Adrenal gland (tissue), 12 donors: ENCODE measurements around the gene COBLL1. TPM values are rescaled to one million over a fixed set of nuclear protein-coding genes. Genes with fewer than 3 reads are reported as not detected.

Experiments
- DNase-seq, 7 donors: peaks; one replicate each; pipeline ENCODE4 v3.0.0-alpha.2; 2019 to 2020
- H3K27ac ChIP-seq, 5 donors: fragments of 200-600 bp; sonication (generic) in 4 of 5; 1 replicate in 3 of 5; 2 replicates in 2 of 5; pipeline versions ENCODE4 v1.5.1 to v1.8.0; 2016 to 2020; ENCODE audit warnings: mild to moderate bottlenecking in 1 of 5
- H3K27me3 ChIP-seq: fragments of 200-600 bp; 2 replicates; pipeline ENCODE4 v1.8.0; 2021
- H3K36me3 ChIP-seq, 2 donors: fragments of 200-600 bp; replicated peaks in 1 of 2; 1 replicate in 1 of 2; 2 replicates in 1 of 2; pipeline versions ENCODE4 v1.5.1 to v1.8.0; 2018 to 2022
- H3K4me1 ChIP-seq, 2 donors: fragments of 200-600 bp; replicated peaks in 1 of 2; 1 replicate in 1 of 2; 2 replicates in 1 of 2; pipeline versions ENCODE4 v1.5.1 to v1.8.0; 2018 to 2021
- H3K4me3 ChIP-seq, 4 donors: fragments of 200-600 bp; sonication (generic) in 3 of 4; one replicate each; pipeline ENCODE4 v1.5.1; 2016 to 2018
- H3K9me3 ChIP-seq, 3 donors: fragments of 200-600 bp; sonication (generic) in 1 of 3; replicated peaks in 1 of 3; 1 replicate in 2 of 3; 2 replicates in 1 of 3; pipeline versions ENCODE4 v1.5.1 to v1.8.0; 2016 to 2021
- POLR2A ChIP-seq, 2 donors: fragments of 450-650 bp; IDR thresholded peaks; one replicate each; pipeline ENCODE4 v1.6.1; 2017; ENCODE audit warnings: antibody characterized with exemption in 2 of 2, mild to moderate bottlenecking in 2 of 2, moderate library complexity in 1 of 2
- WGBS, 4 donors: extraction: QIAGEN DNeasy Blood & Tissue Kit in 2 of 4; methylation state at CpG; one replicate each; pipeline versions ENCODE4 v1.1.5 to v1.1.7; 2013 to 2017; 5-methylcytosine and 5-hydroxymethylcytosine counted together
- intact Hi-C, 2 donors: fragments of 100-400 bp; cut with DNase I; formaldehyde crosslinking; loops; one replicate each; pipeline versions ENCODE4 v1.14.1 to v1.15.0; 2022 to 2023
- polyA plus RNA-seq, 3 donors: library from polyadenylated mRNA; stranded (reverse); fragments of 200-250 nt in 2 of 3; fragments of 350-450 nt in 1 of 3; fragmentation: Illumina TruSeq in 1 of 3; extraction: RNeasy Lipid Tissue Mini Kit (QIAGEN cat#74804) in 1 of 3; gene quantifications; one replicate each; pipeline ENCODE4 v1.2.3, GENCODE V29; 2013 to 2014
- total RNA-seq, 9 donors: library from RNA; depleted of rRNA in 4 of 9; stranded (reverse); fragments of >200 nt in 4 of 9; fragments of 120-200 nt in 1 of 9; fragmentation: NEBNext Ultra II Directional in 1 of 9; extraction: Animal tissue kit (Norgen Biotek cat#: 25700) in 1 of 9; gene quantifications; one replicate each; pipeline versions ENCODE4 v1.1.0 to v1.2.4, GENCODE V29; 2013 to 2023
- TF ChIP-seq, protein P1 (sequence below), 6 experiments: fragments of 450-650 bp in 4 of 6; fragments of 200-600 bp in 2 of 6; sonication (generic) in 1 of 6; IDR thresholded peaks; 1 replicate in 5 of 6; 2 replicates in 1 of 6; pipeline versions ENCODE4 v1.5.1 to v1.8.0; 2016 to 2021; ENCODE audit warnings: antibody characterized with exemption in 6 of 6, mild to moderate bottlenecking in 2 of 6, moderate library complexity in 1 of 6
- donor health status: healthy with polysubstance abuse.
- donor health status: Bipolar disorder and iron deficiency.
- donor health status: DM: yes; HTN: yes; CAD: no.
- donor health status: DM: no; HTN: no; CAD: no.
- donor health status: DM: no; HTN: no; CAD: no.
- donor health status: DM: yes; HTN: yes; CAD: no.

Gene COBLL1
- total and polyA plus RNA-seq, 12 donors = 25.8 to 365 (median 212) TPM

DNA sequence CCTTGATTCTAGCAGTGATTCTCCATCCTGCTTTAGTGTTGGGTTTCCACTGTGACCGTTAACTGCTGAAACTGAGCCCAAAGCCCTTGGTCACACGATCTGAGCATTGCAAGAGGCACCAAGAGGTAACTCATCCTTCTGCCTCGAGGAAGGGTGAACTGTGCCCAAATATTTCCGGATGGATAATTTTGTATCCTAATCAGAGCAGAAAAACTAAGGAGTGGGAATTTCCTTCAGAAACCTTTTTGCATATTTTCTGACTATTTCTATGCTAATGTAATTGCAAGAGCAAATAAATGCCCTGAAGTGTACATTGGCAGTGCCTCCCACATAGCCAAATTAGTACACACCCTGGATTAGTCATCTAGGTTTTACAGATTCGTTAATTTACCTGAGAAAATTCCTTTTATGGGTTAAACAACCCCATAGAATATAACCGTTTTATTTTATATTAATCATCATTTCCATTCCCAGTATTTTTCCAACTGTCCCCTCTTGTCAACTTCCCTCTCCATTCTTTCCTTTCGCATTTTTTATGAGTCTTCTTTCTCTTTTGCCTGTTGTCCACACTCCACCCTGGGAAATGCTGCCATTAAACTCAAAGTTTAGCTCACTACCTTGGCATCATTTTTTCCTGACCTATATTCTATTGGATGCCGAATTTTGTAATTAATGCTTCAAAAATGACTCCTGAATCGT lies 31.7 kb upstream of the COBLL1 start:
- H3K27ac ChIP-seq = no peak overlapping the region
- no peak for DNase-seq
- H3K36me3 ChIP-seq = no peaks in the 10 kb centered on the region
- intact Hi-C loops = no loop called here
- no peak overlapping the region for H3K4me3 ChIP-seq
- no peaks in the 10 kb centered on the region for H3K9me3 ChIP-seq
- WGBS, 4 donors = 81 to 89% (median 88%) methylated on average over 9 of the region's 9 CpGs
- peaks cover 0 to 7% of the 10 kb centered on the region in 2 donors for H3K4me1 ChIP-seq
- no peak for TF ChIP-seq POLR2A (IDR thresholded peaks at IDR 0.05)
- TF ChIP-seq, protein P1, sequence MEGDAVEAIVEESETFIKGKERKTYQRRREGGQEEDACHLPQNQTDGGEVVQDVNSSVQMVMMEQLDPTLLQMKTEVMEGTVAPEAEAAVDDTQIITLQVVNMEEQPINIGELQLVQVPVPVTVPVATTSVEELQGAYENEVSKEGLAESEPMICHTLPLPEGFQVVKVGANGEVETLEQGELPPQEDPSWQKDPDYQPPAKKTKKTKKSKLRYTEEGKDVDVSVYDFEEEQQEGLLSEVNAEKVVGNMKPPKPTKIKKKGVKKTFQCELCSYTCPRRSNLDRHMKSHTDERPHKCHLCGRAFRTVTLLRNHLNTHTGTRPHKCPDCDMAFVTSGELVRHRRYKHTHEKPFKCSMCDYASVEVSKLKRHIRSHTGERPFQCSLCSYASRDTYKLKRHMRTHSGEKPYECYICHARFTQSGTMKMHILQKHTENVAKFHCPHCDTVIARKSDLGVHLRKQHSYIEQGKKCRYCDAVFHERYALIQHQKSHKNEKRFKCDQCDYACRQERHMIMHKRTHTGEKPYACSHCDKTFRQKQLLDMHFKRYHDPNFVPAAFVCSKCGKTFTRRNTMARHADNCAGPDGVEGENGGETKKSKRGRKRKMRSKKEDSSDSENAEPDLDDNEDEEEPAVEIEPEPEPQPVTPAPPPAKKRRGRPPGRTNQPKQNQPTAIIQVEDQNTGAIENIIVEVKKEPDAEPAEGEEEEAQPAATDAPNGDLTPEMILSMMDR (IDR thresholded peaks at IDR 0.05) = no peak
- no peaks in the 10 kb centered on the region for H3K27me3 ChIP-seq

DNA sequence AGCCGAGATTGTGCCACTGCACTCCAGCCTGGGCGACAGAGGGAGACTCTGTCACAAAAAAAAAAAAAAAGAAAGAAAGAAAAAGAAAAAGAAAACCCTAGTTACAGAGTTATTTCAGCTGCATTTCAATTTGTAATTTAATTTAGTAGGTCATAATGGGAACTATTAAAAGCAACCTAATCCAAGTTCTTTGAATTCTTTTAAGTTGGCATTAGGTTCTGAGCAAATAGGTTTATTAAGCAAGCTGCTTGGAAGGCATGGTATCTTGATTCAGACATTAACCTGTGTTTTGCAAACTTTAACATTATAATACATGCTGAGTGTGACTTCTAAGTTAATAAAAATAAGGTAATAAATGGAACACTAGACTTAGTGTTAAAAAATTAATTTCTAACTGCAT lies 29.8 kb upstream of the COBLL1 start:
- no peak overlapping the region for H3K27ac ChIP-seq
- TF ChIP-seq, protein P1 (IDR thresholded peaks at IDR 0.05) = no peak
- TF ChIP-seq POLR2A (IDR thresholded peaks at IDR 0.05) = no peak
- intact Hi-C loops = no loop called here

DNA sequence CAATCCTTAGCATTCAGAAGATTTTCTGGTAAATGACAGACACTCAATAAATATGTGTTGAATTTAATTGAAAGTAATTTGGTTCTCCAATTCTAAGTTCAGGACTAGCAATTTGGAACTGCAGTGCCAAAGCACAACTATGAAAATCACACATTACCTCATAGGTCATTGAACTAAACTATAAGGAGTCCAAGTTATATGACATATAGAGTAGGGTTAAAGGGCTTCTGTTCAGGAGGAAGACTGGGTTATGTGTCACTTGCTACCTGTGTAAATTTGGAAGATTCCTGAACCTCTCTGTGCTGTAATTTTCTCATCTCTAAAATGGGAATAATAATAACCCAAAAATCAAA lies 27.8 kb upstream of the COBLL1 start:
- no peaks in the 10 kb centered on the region for H3K36me3 ChIP-seq
- no peak for DNase-seq
- no peaks in the 10 kb centered on the region for H3K4me1 ChIP-seq
- H3K4me3 ChIP-seq = no peak overlapping the region
- no peaks in the 10 kb centered on the region for H3K27me3 ChIP-seq
- TF ChIP-seq, protein P1 (IDR thresholded peaks at IDR 0.05) = no peak
- no peak for TF ChIP-seq POLR2A (IDR thresholded peaks at IDR 0.05)
- H3K9me3 ChIP-seq = no peaks in the 10 kb centered on the region
- intact Hi-C loops = no loop called here
- no peak overlapping the region for H3K27ac ChIP-seq

More for the DNA sequence above, 29.8 kb upstream of the COBLL1 start:
- no peaks in the 10 kb centered on the region for H3K36me3 ChIP-seq
- H3K4me1 ChIP-seq = peaks cover 0 to 3% of the 10 kb centered on the region in 2 donors
- no peak overlapping the region for H3K4me3 ChIP-seq
- H3K27me3 ChIP-seq = no peaks in the 10 kb centered on the region
- 47 to 84% (median 54%) methylated on average over 2 of the region's 2 CpGs for WGBS, 4 donors
- DNase-seq = no peak
- H3K9me3 ChIP-seq = no peaks in the 10 kb centered on the region

DNA sequence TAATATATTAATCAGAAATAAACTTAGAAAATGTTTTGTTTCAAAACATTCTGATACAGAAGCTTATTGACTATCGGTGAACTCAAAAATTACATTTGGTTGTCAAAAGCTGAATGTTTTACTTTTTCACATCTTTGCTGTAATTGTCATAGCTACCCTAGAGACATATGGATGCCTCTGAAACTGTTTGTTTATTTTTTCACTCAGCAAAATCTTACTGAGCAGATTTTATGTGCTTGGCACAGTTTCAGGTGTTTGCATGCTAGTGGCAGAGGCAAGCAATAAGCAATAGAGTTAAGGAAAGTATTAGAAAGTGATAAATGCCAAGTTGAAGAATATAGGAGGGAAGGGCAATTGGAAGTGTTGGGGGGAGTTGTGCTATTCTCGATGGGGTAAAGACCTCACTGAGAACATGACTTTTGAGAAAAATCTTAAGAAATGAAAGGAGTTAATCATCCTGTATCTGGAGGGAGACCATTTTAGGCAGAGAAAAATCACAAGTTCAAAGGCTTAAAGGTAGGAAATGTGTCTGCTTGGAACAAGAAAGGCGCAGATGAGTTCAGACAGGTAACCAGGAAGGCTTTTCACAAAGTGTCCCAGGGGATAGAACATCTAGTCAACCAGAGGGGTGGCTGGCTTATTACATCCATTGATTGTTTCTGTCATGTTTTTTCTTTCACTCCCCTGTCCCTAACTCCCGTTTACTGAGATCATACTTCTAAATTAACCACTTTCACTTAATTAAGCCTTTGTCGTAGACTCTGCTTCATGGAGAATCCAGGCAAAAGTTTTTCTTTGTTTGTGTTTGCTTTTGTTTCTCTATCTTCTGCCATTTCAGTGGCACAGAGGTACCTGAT lies 27.2 kb upstream of the COBLL1 start:
- H3K36me3 ChIP-seq = no peaks in the 10 kb centered on the region
- intact Hi-C loops = no loop called here
- H3K4me3 ChIP-seq = no peak overlapping the region
- WGBS, 4 donors = 83 to 89% (median 86%) methylated on average over 5 of the region's 5 CpGs
- H3K4me1 ChIP-seq = no peaks in the 10 kb centered on the region
- peak overlapping the region in 1 of 5 donors; percentile 20 for H3K27ac ChIP-seq
- no peak for DNase-seq
- no peaks in the 10 kb centered on the region for H3K27me3 ChIP-seq
- H3K9me3 ChIP-seq = no peaks in the 10 kb centered on the region
- TF ChIP-seq POLR2A (IDR thresholded peaks at IDR 0.05) = no peak
